Heart left ventricle (tissue), 13 donors: ENCODE results near the gene PTPRN2.

Experiments used
- CTCF ChIP-seq, 12 donors: fragments of 200-600 bp; sonication (generic) in 4 of 12; IDR thresholded peaks; one replicate each; pipeline versions ENCODE4 v1.5.0 to v1.8.0; 2018 to 2022; ENCODE audit warnings: antibody characterized with exemption in 12 of 12, mild to moderate bottlenecking in 5 of 12
- POLR2A ChIP-seq, 2 donors: fragments of 450-650 bp; IDR thresholded peaks; one replicate each; pipeline ENCODE4 v1.6.1; 2017; ENCODE audit warnings: antibody characterized with exemption in 2 of 2, mild to moderate bottlenecking in 2 of 2, moderate library complexity in 2 of 2
- donor health status: ischemic (EF 13 %, LVEDD 7.1; RV severe dilation, severe dysfunction).
- donor health status: DM: no; HTN: yes; CAD: no.
- donor health status: DM: no; HTN: no; CAD: no.
- donor health status: ischemic (EF 25% LVEDD 6.9; RV normal size, moderate dysfunction).
- donor health status: ischemic (EF 25% LVEDD 5.7; RV mildly dilated, moderate dysfunction).
- donor health status: ischemic (EF 35%, LVEDD 5.7; RV mildly dilated, moderate dysfunction).
- donor health status: nonischemic (EF 11% LVEDD 7.7; RV severe dilation, severe dysfunction).
- donor health status: DM: yes; HTN: yes; CAD: no.
- donor health status: PGD.
- donor health status: ischemic (EF 29% LVEDD 5.4; RV normal size, mild dysfunction).
- donor health status: nonischemic (EF 23%, LVEDD 6.1; RV moderate dilation, normal function).

DNA sequence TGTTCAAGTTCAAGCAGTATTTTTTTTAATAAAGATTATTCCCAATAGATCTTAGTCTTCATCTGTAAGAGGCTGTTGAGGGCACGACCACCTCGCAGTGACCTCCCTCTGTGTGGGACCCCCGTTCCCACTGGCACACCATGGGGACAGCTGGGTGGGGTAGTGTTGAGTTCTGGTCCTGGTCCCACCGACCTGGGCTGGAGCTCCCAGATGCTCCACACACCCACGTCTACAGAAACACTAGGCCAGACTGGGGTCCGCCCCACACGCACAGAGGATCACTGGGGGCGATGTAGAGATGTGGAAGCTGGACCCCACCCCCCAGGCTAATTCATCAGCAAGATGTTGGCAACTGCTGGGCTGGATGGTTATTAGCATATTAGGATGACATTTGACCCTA is 623.6 kb downstream of the PTPRN2 start:
- TF ChIP-seq CTCF (IDR thresholded peaks at IDR 0.05) (no peak), POLR2A (IDR thresholded peaks at IDR 0.05) (no peak)
